Transverse colon (tissue), 4 donors: ENCODE results near the gene TFIP11. TPM values are rescaled to one million over a fixed set of nuclear protein-coding genes. Genes with fewer than 3 reads are reported as not detected.

Source experiments
- DNase-seq: peaks from one replicate; pipeline ENCODE4 v3.0.0-alpha.2; 2019
- H3K27ac ChIP-seq, 4 donors: fragments of 200-600 bp; sonication (generic); 2 replicates each; pipeline ENCODE4 v1.5.1; 2016 to 2018; ENCODE audit warnings: inconsistent platforms in 4 of 4
- H3K27me3 ChIP-seq: fragments of 200-600 bp; sonication (generic); 2 replicates; pipeline ENCODE4 v1.5.1; 2017; ENCODE audit warnings: inconsistent platforms
- H3K36me3 ChIP-seq, 4 donors: fragments of 200-600 bp; sonication (generic); 2 replicates each; pipeline ENCODE4 v1.5.1; 2017 to 2019; ENCODE audit warnings: inconsistent platforms in 4 of 4
- H3K4me1 ChIP-seq, 4 donors: fragments of 200-600 bp; sonication (generic); 2 replicates each; pipeline ENCODE4 v1.5.1; 2017 to 2020; ENCODE audit warnings: inconsistent platforms in 4 of 4
- H3K4me3 ChIP-seq, 4 donors: fragments of 200-600 bp; sonication (generic); 1 replicate in 1 of 4; 2 replicates in 3 of 4; pipeline versions ENCODE4 v1.5.1 to v1.6.1; 2017 to 2019; ENCODE audit warnings: inconsistent platforms in 4 of 4
- H3K9me3 ChIP-seq, 2 donors: fragments of 200-600 bp; sonication (generic); 2 replicates each; pipeline ENCODE4 v1.5.1; 2017 to 2019; ENCODE audit warnings: inconsistent platforms in 2 of 2
- EP300 ChIP-seq: sonication (generic); formaldehyde crosslinking; IDR thresholded peaks from one replicate; pipeline ENCODE4 v1.6.1; 2017; ENCODE audit warnings: antibody characterized with exemption, low read depth
- POLR2A ChIP-seq: fragments of 450-650 bp; IDR thresholded peaks from one replicate; pipeline ENCODE4 v1.6.1; 2016; ENCODE audit warnings: antibody characterized with exemption, mild to moderate bottlenecking, moderate library complexity
- POLR2AphosphoS5 ChIP-seq, 3 donors: sonication (generic); formaldehyde crosslinking; IDR thresholded peaks; one replicate each; pipeline ENCODE4 v1.6.1; 2016; ENCODE audit warnings: antibody characterized with exemption in 3 of 3
- WGBS, 2 donors: methylation state at CpG; one replicate each; pipeline ENCODE4 v1.1.5; 2018; ENCODE audit warnings: low coverage in 1 of 2; 5-methylcytosine and 5-hydroxymethylcytosine counted together
- in situ Hi-C, 4 donors: fragments of 200-750 bp; cut with MboI; loops; one replicate each; pipeline versions ENCODE4 v1.15.0 to v1.15.1; 2017; ENCODE audit warnings: low sequenced_read_pairs in 3 of 4, low pct_ligation_motif_present in 1 of 4, low pct_unique_long_range_greater_than_20kb in 1 of 4
- intact Hi-C: fragments of 100-400 bp; cut with DNase I; formaldehyde crosslinking; loops from one replicate; pipeline ENCODE4 v1.15.1; 2023; ENCODE audit warnings: low total_unique reads
- total RNA-seq, 4 donors: library from RNA; depleted of rRNA; stranded (reverse); fragments of >200 nt; gene quantifications; one replicate each; pipeline ENCODE4 v1.1.0, GENCODE V29; 2016
- TF ChIP-seq, protein P1 (sequence below), 5 experiments: fragments of 200-600 bp in 3 of 5; fragments of 450-650 bp in 2 of 5; sonication (generic) in 3 of 5; IDR thresholded peaks; 1 replicate in 2 of 5; 2 replicates in 3 of 5; pipeline ENCODE4 v1.5.1; 2016 to 2017; ENCODE audit warnings: antibody characterized with exemption in 5 of 5, inconsistent platforms in 3 of 5, mild to moderate bottlenecking in 2 of 5, moderate library complexity in 1 of 5

TFIP11 gene
- total RNA-seq, 4 donors from 2014 or later, result 5.2 to 33.7 (median 31.1) TPM

DNA sequence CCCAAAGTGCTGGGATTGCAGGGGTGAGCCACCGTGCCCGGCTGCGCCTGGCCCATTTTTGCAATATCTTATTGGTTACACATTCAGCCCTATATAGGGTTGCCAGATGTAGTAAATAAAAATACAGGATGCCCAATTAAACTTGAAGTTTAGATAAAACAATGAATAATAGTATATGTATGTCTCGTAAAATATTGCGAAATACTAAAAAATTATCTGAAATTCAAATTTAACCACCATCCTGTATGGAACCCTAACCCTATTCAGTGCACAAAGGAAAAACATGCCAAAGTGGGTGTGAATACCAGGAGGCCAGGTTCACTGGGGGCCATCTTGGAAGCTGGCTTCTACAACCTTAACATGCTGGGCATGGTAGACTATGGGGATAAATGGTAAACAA, 5.2 kb upstream of the TFIP11 start:
- WGBS, 2 donors, result 95 to 97% methylated on average over 5 of the region's 5 CpGs
- H3K27me3 ChIP-seq, result no peaks in the 10 kb centered on the region
- DNase-seq, result no peak
- H3K36me3 ChIP-seq, result no peaks in the 10 kb centered on the region
- TF ChIP-seq, protein P1, sequence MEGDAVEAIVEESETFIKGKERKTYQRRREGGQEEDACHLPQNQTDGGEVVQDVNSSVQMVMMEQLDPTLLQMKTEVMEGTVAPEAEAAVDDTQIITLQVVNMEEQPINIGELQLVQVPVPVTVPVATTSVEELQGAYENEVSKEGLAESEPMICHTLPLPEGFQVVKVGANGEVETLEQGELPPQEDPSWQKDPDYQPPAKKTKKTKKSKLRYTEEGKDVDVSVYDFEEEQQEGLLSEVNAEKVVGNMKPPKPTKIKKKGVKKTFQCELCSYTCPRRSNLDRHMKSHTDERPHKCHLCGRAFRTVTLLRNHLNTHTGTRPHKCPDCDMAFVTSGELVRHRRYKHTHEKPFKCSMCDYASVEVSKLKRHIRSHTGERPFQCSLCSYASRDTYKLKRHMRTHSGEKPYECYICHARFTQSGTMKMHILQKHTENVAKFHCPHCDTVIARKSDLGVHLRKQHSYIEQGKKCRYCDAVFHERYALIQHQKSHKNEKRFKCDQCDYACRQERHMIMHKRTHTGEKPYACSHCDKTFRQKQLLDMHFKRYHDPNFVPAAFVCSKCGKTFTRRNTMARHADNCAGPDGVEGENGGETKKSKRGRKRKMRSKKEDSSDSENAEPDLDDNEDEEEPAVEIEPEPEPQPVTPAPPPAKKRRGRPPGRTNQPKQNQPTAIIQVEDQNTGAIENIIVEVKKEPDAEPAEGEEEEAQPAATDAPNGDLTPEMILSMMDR (IDR thresholded peaks at IDR 0.05), result no peak
- TF ChIP-seq EP300, result no peak
- no peak overlapping the region for H3K27ac ChIP-seq
- H3K4me1 ChIP-seq, result peaks cover 2 to 14% (median 11%) of the 10 kb centered on the region in 4 donors
- intact Hi-C loops, result no loop called here
- in situ Hi-C loops, result no loop called here
- H3K4me3 ChIP-seq, result no peak overlapping the region
- no peaks in the 10 kb centered on the region for H3K9me3 ChIP-seq

DNA sequence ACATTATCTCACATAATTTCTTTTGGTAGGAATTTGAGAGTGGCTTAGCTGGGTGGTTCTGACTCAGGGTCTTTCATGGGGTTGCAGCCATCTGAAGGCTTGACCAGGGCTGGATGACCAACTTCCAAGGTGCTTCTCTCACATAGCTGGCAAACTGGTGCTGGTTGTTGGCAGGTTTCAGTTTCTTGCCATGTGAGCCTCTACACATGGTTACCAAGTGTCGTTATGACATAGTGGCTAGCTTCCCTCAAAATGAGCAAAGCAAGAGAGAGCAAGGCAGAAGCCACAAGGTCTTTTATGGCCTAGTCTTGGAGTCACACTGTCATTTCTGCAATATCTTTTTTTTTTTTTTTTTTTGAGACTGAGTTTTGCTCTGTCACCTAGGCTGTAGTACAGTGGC, 4.2 kb upstream of the TFIP11 start:
- Histone ChIP-seq H3K4me3 (no peak overlapping the region), H3K27me3 (no peaks in the 10 kb centered on the region), H3K36me3 (no peaks in the 10 kb centered on the region), H3K9me3 (no peaks in the 10 kb centered on the region), H3K4me1 (peaks cover 5 to 16% (median 13%) of the 10 kb centered on the region in 4 donors), H3K27ac (no peak overlapping the region)
- intact Hi-C loops, result no loop called here
- 58 to 67% methylated on average over 1 of the region's 1 CpG for WGBS, 2 donors
- no peak for DNase-seq
- in situ Hi-C loops, result no loop called here
- TF ChIP-seq POLR2AphosphoS5 (IDR thresholded peaks at IDR 0.05) (no peak), POLR2A (no peak), EP300 (no peak)
- TF ChIP-seq, protein P1 (IDR thresholded peaks at IDR 0.05), result no peak

DNA sequence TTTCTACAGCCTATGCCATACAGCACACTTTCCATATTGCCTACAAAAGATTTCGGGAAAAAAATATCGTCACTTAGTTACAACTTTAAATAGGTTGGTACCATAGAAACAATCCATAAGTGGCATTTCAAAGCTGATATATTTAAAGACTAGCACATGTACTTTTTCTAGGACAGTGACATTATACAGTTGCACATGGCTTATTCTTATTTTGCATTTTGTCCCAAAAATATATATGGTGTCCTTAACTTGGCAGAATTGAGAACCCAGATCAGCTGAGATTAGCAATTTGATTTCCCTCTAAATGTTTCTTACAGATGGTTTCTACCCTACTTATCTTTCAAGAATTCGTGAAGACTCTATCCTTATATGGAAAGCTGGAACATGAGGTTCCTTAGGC, 3.7 kb upstream of the TFIP11 start:
- 86 to 88% methylated on average over 3 of the region's 3 CpGs for whole genome bisulfite sequencing, 2 donors
- in situ Hi-C loops, result no loop called here
- no peaks in the 10 kb centered on the region for H3K27me3 ChIP-seq

DNA sequence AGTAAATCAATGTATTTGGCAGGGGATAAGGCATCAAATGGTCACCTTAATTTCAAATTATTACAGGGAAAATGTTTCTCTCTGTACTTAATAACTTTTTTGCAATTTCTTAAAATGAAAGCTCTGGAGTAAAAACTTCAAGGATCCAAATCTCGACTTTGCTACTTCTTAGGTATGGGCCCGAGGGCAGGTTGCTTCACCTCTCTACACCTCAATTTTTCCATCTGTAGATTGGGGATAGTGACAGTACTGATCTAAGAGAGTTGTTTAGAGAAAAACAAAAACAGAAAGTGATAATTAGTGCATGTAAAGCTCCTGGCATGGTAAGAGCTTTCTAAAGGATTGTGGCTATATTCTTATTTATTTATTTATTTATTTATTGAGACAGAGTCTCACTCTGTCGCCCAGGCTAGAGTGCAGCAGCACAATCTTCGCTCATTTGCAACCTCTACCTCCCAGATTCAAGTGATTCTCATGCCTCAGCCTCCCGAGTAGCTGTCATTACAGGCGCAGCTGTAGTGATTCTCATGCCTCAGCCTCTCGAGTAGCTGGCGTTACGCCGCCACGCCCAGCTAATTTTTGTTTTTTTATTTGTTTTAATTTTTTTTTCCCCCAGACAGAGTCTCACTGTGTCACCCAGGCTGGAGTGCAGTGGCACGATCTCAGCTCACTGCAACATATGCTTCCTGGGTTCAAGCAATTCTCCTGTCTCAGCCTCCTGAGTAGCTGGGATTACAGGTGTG, 2.3 kb upstream of the TFIP11 start:
- WGBS, 2 donors, result 92% methylated on average over 12 of the region's 12 CpGs
- Histone ChIP-seq H3K36me3 (peaks cover 0 to 8% (median 3%) of the 10 kb centered on the region in 4 donors), H3K27me3 (no peaks in the 10 kb centered on the region), H3K9me3 (no peaks in the 10 kb centered on the region), H3K4me1 (peaks cover 7 to 25% (median 16%) of the 10 kb centered on the region in 4 donors), H3K27ac (no peak overlapping the region), H3K4me3 (no peak overlapping the region)
- TF ChIP-seq POLR2A, result no peak
- TF ChIP-seq EP300, result no peak
- TF ChIP-seq, protein P1 (IDR thresholded peaks at IDR 0.05), result no peak
- no peak for TF ChIP-seq POLR2AphosphoS5 (IDR thresholded peaks at IDR 0.05)
- intact Hi-C loops (no loop called here), in situ Hi-C loops (no loop called here)
- DNase-seq, result no peak

More for the DNA sequence above, 3.7 kb upstream of the TFIP11 start:
- Histone ChIP-seq H3K9me3 (no peaks in the 10 kb centered on the region), H3K27ac (no peak overlapping the region), H3K4me3 (no peak overlapping the region), H3K36me3 (no peaks in the 10 kb centered on the region), H3K4me1 (peaks cover 7 to 22% (median 16%) of the 10 kb centered on the region in 4 donors)
- TF ChIP-seq, protein P1 (IDR thresholded peaks at IDR 0.05), result no peak
- TF ChIP-seq EP300, result no peak
- no peak for TF ChIP-seq POLR2AphosphoS5 (IDR thresholded peaks at IDR 0.05)
- no peak for TF ChIP-seq POLR2A
- intact Hi-C loops, result no loop called here
- DNase-seq, result no peak
